ENCODE data around the gene ZNF93.

DNA sequence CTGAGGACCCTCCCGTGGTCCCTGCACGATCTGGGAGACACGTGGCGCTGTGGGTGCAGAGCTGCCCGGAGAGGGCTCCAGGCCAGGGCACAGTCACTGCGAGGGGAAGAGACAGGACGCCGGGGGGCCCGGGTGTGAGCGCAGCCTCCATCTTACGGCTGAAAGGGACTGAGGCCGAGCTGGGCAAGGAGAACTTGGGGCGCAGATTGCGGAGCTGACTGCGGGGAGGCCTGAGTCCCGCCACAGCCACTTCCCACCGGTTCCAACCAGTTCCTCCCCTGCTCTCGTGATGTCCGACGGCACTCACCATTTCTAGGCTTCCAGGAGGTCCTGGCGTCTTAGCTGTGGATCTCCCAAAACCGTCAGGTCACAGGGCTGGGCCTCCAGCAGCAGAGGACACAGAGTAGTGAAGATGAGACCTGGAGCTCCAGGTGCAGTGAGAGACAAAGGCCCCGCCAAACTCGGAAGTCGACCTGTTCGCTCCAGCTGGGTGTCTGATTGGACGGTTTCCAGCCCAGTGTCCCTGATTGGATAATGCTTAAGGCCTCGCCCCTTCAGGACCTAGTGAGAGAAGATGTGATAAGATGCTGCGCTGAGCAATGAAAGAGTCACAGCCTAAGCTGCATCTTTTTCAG is 39.9 kb upstream of the ZNF93 start:
- TF ChIP-seq CTCF (IDR thresholded peaks at IDR 0.05) (no peak), POLR2A (IDR thresholded peaks at IDR 0.05) (no peak)

Data from uterus (tissue), 2 donors.